HEK293 (cell line): ENCODE data around the gene MIA2.

Experiments used
- BCL11A ChIP-seq: fragments of 450-650 bp; formaldehyde crosslinking; IDR thresholded peaks from 2 replicates; pipeline ENCODE4 v1.5.1; 2016; ENCODE audit warnings: low read depth, missing biosample characterization, missing genetic modification characterization
- HOXA7 ChIP-seq: sonication (generic); formaldehyde crosslinking; IDR thresholded peaks from 2 replicates; pipeline ENCODE4 v1.8.1; 2022; ENCODE audit warnings: missing genetic modification reagents, borderline replicate concordance
- MZF1 ChIP-seq: fragments of 450-650 bp; formaldehyde crosslinking; IDR thresholded peaks from 2 replicates; pipeline ENCODE4 v1.5.1; 2017; ENCODE audit warnings: missing biosample characterization, missing genetic modification characterization, borderline replicate concordance
- PATZ1 ChIP-seq: fragments of 450-650 bp; formaldehyde crosslinking; IDR thresholded peaks from 2 replicates; pipeline ENCODE4 v1.5.1; 2016; ENCODE audit warnings: missing biosample characterization, missing genetic modification characterization
- PRDM4 ChIP-seq: fragments of 450-650 bp; formaldehyde crosslinking; IDR thresholded peaks from 2 replicates; pipeline ENCODE4 v1.5.1; 2017; ENCODE audit warnings: missing biosample characterization, missing genetic modification characterization
- ZBTB21 ChIP-seq: fragments of 450-650 bp; formaldehyde crosslinking; IDR thresholded peaks from 2 replicates; pipeline ENCODE4 v1.5.1; 2017; ENCODE audit warnings: missing biosample characterization, missing genetic modification characterization
- ZBTB26 ChIP-seq: fragments of 450-650 bp; formaldehyde crosslinking; optimal IDR thresholded peaks from 2 replicates; pipeline ENCODE3; 2016; ENCODE audit warnings: missing biosample characterization, mild to moderate bottlenecking, missing genetic modification characterization
- ZNF266 ChIP-seq: fragments of 450-650 bp; formaldehyde crosslinking; IDR thresholded peaks from 2 replicates; pipeline ENCODE4 v1.5.1; 2016; ENCODE audit warnings: missing biosample characterization, missing genetic modification characterization, low read depth
- ZNF324 ChIP-seq: fragments of 450-650 bp; formaldehyde crosslinking; IDR thresholded peaks from 2 replicates; pipeline ENCODE4 v1.5.1; 2016; ENCODE audit warnings: missing biosample characterization, missing genetic modification characterization
- ZNF544 ChIP-seq: fragments of 450-650 bp; formaldehyde crosslinking; IDR thresholded peaks from 2 replicates; pipeline ENCODE4 v1.5.0; 2017; ENCODE audit warnings: missing biosample characterization, missing genetic modification characterization
- ZNF768 ChIP-seq: fragments of 450-650 bp; formaldehyde crosslinking; IDR thresholded peaks from 2 replicates; pipeline ENCODE4 v1.5.1; 2018; ENCODE audit warnings: missing biosample characterization, mild to moderate bottlenecking, missing genetic modification characterization
- ZNF830 ChIP-seq: fragments of 450-650 bp; IDR thresholded peaks from 2 replicates; pipeline ENCODE4 v1.5.0; 2018; ENCODE audit warnings: missing biosample characterization, missing genetic modification characterization, low read depth, mild to moderate bottlenecking, moderate library complexity
- ZSCAN16 ChIP-seq: fragments of 450-650 bp; formaldehyde crosslinking; IDR thresholded peaks from 2 replicates; pipeline ENCODE4 v1.5.1; 2016; ENCODE audit warnings: missing biosample characterization, missing genetic modification characterization
- TF ChIP-seq, protein P1 (sequence below): fragments of 450-650 bp; formaldehyde crosslinking; IDR thresholded peaks from 2 replicates; pipeline ENCODE4 v1.5.1; 2016; ENCODE audit warnings: missing biosample characterization, missing genetic modification characterization

GRCh38 chr14:39372656-39373055, 138.9 kb downstream of the MIA2 start:
- TF ChIP-seq ZNF830 (tag by site-specific recombination): no peak
- no peak for TF ChIP-seq ZNF266
- TF ChIP-seq, protein P1, sequence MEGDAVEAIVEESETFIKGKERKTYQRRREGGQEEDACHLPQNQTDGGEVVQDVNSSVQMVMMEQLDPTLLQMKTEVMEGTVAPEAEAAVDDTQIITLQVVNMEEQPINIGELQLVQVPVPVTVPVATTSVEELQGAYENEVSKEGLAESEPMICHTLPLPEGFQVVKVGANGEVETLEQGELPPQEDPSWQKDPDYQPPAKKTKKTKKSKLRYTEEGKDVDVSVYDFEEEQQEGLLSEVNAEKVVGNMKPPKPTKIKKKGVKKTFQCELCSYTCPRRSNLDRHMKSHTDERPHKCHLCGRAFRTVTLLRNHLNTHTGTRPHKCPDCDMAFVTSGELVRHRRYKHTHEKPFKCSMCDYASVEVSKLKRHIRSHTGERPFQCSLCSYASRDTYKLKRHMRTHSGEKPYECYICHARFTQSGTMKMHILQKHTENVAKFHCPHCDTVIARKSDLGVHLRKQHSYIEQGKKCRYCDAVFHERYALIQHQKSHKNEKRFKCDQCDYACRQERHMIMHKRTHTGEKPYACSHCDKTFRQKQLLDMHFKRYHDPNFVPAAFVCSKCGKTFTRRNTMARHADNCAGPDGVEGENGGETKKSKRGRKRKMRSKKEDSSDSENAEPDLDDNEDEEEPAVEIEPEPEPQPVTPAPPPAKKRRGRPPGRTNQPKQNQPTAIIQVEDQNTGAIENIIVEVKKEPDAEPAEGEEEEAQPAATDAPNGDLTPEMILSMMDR (tag by site-specific recombination): no peak
- no peak for TF ChIP-seq PRDM4 (tag by site-specific recombination)
- no peak for TF ChIP-seq BCL11A (tag by site-specific recombination)
- no peak for TF ChIP-seq ZNF544 (tag by site-specific recombination)
- no peak for TF ChIP-seq ZNF324
- TF ChIP-seq ZNF768 (tag by site-specific recombination): no peak
- no peak for TF ChIP-seq ZSCAN16 (tag by site-specific recombination)
- TF ChIP-seq HOXA7: no peak
- TF ChIP-seq MZF1 (tag by site-specific recombination): no peak
- TF ChIP-seq ZBTB26 (tag by site-specific recombination): no peak
- TF ChIP-seq PATZ1: no peak
- TF ChIP-seq ZBTB21 (tag by site-specific recombination): no peak
